Ramos (cell line): ENCODE results near the gene FHOD3.

ENCODE experiments used
- in situ Hi-C: fragments of 300-500 bp; cut with MboI; formaldehyde crosslinking; loops from one replicate; pipeline ENCODE4 v1.14.3; 2022; ENCODE audit warnings: low sequenced_read_pairs; ENCODE audit not compliant: unreplicated experiment

The FHOD3 gene

DNA sequence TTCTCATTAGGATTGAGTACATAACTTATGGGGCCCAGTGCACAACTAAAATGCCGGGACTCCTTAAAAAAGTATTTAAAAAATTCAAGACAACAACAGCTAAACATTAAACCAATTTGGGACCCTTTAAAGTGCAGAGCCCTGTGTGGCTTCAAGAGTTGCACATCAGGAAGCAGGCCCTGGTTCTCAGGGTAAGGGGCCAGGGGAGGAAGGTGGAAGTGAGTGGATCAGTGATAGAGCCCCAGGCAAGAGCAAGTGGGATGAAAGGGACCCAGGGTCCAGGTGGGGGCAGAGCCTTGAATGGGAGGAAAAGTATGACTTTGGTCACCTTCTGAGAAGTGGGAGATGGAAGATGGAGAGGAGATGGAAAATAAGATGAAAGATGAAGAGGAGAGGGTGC, 2.3 kb upstream of the FHOD3 start:
- in situ Hi-C loops = no loop called here

DNA sequence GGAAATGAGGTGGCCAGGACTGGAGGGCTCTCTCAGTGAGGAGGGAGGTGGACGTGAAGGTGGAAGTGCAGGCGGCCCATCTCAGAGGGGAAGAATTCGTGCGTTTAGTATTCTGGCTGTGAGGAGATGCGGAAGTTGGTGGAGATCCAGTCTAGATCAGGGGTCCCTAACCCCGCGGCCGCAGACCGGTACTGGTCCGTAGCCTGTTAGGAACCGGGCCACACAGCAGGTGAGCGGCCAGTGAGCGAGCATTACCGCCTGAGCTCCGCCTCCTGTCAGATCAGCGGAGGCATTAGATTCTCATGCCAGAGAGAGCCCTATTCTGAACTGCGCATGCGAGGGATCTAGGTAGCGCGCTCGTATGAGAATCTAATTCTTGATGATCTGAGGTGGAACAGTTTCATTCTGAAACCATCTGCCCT, 1.6 kb upstream of the FHOD3 start:
- in situ Hi-C loops = no loop called here

GRCh38 chr18:36296650-36297416, 680 bp upstream of the FHOD3 start:
- in situ Hi-C loops = no loop called here

GRCh38 chr18:36298126-36298741, 721 bp downstream of the FHOD3 start:
- in situ Hi-C loops = no loop called here

DNA sequence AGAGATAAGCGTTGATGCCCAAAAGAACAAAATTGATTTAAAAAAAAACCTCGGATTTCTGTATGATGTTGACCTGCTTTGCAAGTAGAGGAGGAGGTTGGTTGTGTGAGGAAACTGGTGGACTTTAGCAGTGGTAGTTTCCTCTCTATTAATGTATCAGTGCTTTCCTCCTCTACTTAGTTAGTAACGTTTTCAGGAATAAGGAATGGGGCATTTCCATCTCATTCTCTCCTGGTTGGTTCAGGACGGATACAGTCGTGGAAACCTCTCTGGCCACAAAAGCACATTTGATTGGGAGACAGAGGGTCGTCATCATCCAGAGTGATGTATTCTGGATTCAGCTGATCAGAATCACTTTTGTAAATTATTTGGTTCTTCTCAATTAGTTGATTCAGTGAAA, 1.5 kb downstream of the FHOD3 start:
- in situ Hi-C loops = no loop called here

- in situ Hi-C loops = no loop called here
Measured at GRCh38 chr18:36300211-36300610, 2.7 kb downstream of the FHOD3 start.

- in situ Hi-C loops = no loop called here
Measured at GRCh38 chr18:36301884-36302283, 4.4 kb downstream of the FHOD3 start.

DNA sequence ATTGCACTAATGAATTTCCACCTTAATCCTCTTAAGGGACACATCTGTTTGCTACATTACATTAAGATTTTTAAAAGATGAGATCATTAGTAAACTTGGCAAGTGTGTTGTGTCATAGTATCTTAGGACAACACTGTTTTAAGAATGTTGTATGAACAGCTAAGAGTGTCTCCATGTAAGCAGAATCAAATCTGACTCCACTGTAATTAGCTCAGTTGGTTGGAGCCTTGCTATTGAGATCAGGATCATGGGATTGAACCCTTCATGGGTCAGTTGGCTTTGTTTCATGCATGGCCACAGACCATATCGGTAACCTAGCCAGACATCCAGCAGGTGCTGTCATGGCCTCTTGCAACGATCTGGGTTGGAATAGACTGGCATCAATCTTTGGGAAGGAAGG, 5.2 kb downstream of the FHOD3 start:
- in situ Hi-C loops = no loop called here

- in situ Hi-C loops = no loop called here
Measured at GRCh38 chr18:36303211-36303844, 5.8 kb downstream of the FHOD3 start.

GRCh38 chr18:36304723-36305122, 7.2 kb downstream of the FHOD3 start:
- in situ Hi-C loops = no loop called here

- in situ Hi-C loops = no loop called here
Measured at GRCh38 chr18:36305375-36305774, 7.9 kb downstream of the FHOD3 start.

GRCh38 chr18:36307513-36307912, 10.0 kb downstream of the FHOD3 start:
- in situ Hi-C loops = no loop called here

DNA sequence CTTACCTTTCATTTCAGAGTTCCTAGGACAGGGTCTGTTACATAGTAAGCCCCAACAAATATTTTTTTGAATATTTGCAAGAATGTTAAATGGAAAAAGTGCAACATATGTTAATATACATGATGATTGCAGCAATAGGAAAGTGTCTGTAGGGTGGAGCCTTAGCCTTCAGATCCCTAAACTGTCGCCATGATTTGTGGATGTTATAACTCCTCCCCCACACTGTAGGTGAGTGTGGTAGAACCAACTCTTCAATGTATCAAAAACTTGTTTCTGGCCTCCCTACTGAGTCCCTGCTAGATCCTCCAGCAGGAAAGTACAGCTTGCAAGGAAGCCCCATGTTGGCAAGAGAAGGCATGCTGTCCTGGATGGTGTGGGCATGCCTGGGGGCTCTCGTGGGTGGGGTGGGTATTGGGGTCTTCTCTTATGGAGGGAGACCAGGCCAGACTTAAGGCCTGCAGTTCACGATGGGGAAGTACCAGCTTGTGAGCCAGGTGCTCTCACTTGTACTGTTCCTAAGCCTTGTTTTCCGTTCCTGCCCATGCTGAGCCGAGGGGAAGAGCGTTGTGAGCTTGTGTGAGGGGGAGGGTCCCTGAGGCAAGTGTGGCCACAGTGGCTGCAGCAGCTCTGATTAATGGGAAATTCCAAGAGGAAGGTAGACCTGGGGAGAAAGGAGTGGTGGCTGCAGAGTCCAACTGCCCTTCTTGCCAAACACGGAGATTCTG, 11.4 kb downstream of the FHOD3 start:
- in situ Hi-C loops = no loop called here

- in situ Hi-C loops = no loop called here
Measured at GRCh38 chr18:36309436-36310391, 12.2 kb downstream of the FHOD3 start.

- in situ Hi-C loops = no loop called here
Measured at GRCh38 chr18:36311026-36311570, 13.6 kb downstream of the FHOD3 start.

- in situ Hi-C loops = no loop called here
Measured at GRCh38 chr18:36312806-36313395, 15.4 kb downstream of the FHOD3 start.

- in situ Hi-C loops = no loop called here
Measured at GRCh38 chr18:36314098-36314497, 16.6 kb downstream of the FHOD3 start.

DNA sequence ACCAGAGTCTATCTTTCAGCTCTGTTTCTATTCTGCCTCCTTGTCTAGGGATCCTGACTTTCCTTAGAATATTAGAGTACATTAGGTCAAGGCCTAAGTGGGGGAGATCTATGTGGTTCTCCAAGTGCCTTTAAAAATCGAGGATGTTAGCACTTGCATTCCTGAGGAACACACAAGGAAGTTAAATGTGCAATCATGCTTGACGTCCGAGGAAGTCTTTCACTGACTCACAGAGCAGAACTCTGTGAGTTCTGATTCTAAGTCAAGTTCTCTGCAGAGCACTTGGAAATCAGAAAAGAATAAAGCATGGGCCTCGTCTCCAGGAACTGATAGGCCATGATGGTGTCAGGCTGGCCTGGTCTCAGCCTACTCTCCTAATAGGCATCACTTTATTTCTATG, 17.2 kb downstream of the FHOD3 start:
- in situ Hi-C loops = no loop called here

DNA sequence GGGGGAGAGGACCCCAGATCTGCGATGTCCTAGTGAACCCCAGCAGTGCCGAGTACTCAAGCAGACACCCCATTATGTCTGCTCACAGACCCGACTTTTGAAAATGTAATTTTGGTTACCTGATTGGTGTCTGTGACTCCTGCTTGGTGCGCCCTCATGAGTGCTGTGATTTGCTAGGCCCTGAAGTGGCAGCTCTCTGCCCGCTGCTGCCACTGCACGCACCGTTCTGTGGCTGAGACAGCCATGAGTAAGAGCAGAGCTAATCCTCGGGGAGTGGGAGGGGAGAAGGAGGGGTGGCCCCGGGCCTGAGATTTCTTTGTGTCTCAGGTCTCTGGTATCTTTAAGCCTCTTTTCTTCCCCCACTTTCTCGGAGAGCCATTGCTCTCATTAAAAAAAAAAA, 18.2 kb downstream of the FHOD3 start:
- in situ Hi-C loops = no loop called here
